Measurements from ENCODE around the gene RNF150. TPM values are rescaled to one million over a fixed set of nuclear protein-coding genes. Genes with fewer than 3 reads are reported as not detected.

RNF150 gene
- total RNA-seq, 1 donor from 2014 or later, result 56.5 TPM

GRCh38 chr4:140952717-140953116 is 180.6 kb downstream of the RNF150 start:
- Mint-ChIP-seq H3K4me1 (ENCODE audit: unreplicated experiment) (peaks cover 41% of the 10 kb centered on the region), H3K36me3 (ENCODE audit: unreplicated experiment) (peaks cover 5% of the 10 kb centered on the region), H3K27me3 (ENCODE audit: unreplicated experiment) (no peaks in the 10 kb centered on the region), H3K9me3 (ENCODE audit: unreplicated experiment) (peaks cover 5% of the 10 kb centered on the region), H3K27ac (ENCODE audit: unreplicated experiment) (no peak overlapping the region), H3K4me3 (ENCODE audit: unreplicated experiment) (no peak overlapping the region)
- DNase-seq (ENCODE audit: extremely low spot score, unreplicated experiment), result no peak
- TF ChIP-seq CTCF (IDR thresholded peaks at IDR 0.05), result no peak

GRCh38 chr4:140947506-140947905 is 185.8 kb downstream of the RNF150 start:
- no peak for TF ChIP-seq CTCF (IDR thresholded peaks at IDR 0.05)

GRCh38 chr4:140945106-140945505 is 188.2 kb downstream of the RNF150 start:
- no peak for DNase-seq (ENCODE audit: extremely low spot score, unreplicated experiment)
- TF ChIP-seq CTCF (IDR thresholded peaks at IDR 0.05), result no peak
- no peaks in the 10 kb centered on the region for H3K9me3 Mint-ChIP-seq (ENCODE audit: unreplicated experiment)
- peak overlapping the region; percentile 93 for H3K27ac Mint-ChIP-seq (ENCODE audit: unreplicated experiment)
- H3K27me3 Mint-ChIP-seq (ENCODE audit: unreplicated experiment), result no peaks in the 10 kb centered on the region
- H3K36me3 Mint-ChIP-seq (ENCODE audit: unreplicated experiment), result peaks cover 5% of the 10 kb centered on the region
- no peak overlapping the region for H3K4me3 Mint-ChIP-seq (ENCODE audit: unreplicated experiment)
- H3K4me1 Mint-ChIP-seq (ENCODE audit: unreplicated experiment), result peaks cover 77% of the 10 kb centered on the region

More at GRCh38 chr4:140947506-140947905, 185.8 kb downstream of the RNF150 start:
- no peak for DNase-seq (ENCODE audit: extremely low spot score, unreplicated experiment)
- Mint-ChIP-seq H3K4me1 (ENCODE audit: unreplicated experiment) (peaks cover 55% of the 10 kb centered on the region), H3K9me3 (ENCODE audit: unreplicated experiment) (no peaks in the 10 kb centered on the region), H3K27ac (ENCODE audit: unreplicated experiment) (peak overlapping the region; percentile 95), H3K36me3 (ENCODE audit: unreplicated experiment) (peaks cover 5% of the 10 kb centered on the region), H3K27me3 (ENCODE audit: unreplicated experiment) (no peaks in the 10 kb centered on the region), H3K4me3 (ENCODE audit: unreplicated experiment) (peak overlapping the region; percentile 43)

- Mint-ChIP-seq H3K4me1 (ENCODE audit: unreplicated experiment) (peaks cover 81% of the 10 kb centered on the region), H3K27ac (ENCODE audit: unreplicated experiment) (peak overlapping the region; percentile 93), H3K9me3 (ENCODE audit: unreplicated experiment) (no peaks in the 10 kb centered on the region), H3K4me3 (ENCODE audit: unreplicated experiment) (peak overlapping the region; percentile 2), H3K36me3 (ENCODE audit: unreplicated experiment) (peaks cover 5% of the 10 kb centered on the region), H3K27me3 (ENCODE audit: unreplicated experiment) (no peaks in the 10 kb centered on the region)
- TF ChIP-seq CTCF (IDR thresholded peaks at IDR 0.05), result no peak
- no peak for DNase-seq (ENCODE audit: extremely low spot score, unreplicated experiment)
These were observed 188.7 kb downstream of the RNF150 start for GRCh38 chr4:140944572-140944971.

GRCh38 chr4:140944199-140944515 is 189.1 kb downstream of the RNF150 start:
- H3K27ac Mint-ChIP-seq (ENCODE audit: unreplicated experiment), result peak overlapping the region; percentile 93
- no peak for DNase-seq (ENCODE audit: extremely low spot score, unreplicated experiment)
- H3K4me3 Mint-ChIP-seq (ENCODE audit: unreplicated experiment), result peak overlapping the region; percentile 2
- TF ChIP-seq CTCF (IDR thresholded peaks at IDR 0.05), result no peak
- no peaks in the 10 kb centered on the region for H3K9me3 Mint-ChIP-seq (ENCODE audit: unreplicated experiment)
- no peaks in the 10 kb centered on the region for H3K27me3 Mint-ChIP-seq (ENCODE audit: unreplicated experiment)
- peaks cover 84% of the 10 kb centered on the region for H3K4me1 Mint-ChIP-seq (ENCODE audit: unreplicated experiment)
- H3K36me3 Mint-ChIP-seq (ENCODE audit: unreplicated experiment), result peaks cover 3% of the 10 kb centered on the region

Measured in osteocyte (in vitro differentiated cells).